ENCODE results near the gene VPS51.
"Not testable (repeated sequence)": the region's sequence is repeated elsewhere in the genome, so short reads cannot be mapped to it uniquely, and the experiment has no call there.

The VPS51 gene

DNA sequence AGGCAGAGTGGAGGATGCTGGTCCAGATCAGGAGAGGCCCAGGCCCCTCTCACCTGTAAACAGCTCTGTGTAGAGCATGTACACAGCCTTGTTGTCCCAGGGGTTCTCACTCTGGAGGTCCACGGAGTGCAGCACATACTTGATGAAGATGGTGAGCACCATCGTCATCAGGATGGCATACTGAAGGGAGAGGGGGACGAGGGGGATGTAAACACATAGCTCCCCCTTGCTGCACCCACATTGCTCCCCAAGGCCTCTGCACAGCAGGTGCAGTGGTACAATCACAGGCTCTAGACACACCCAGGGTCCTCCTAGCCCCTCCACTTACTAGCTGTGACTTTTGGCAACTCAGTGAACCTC, 35.4 kb downstream of the VPS51 start:
- no peak overlapping the region for H3K27ac ChIP-seq
- DNase-seq (ENCODE audit: low read depth, low spot score) = no peak

DNA sequence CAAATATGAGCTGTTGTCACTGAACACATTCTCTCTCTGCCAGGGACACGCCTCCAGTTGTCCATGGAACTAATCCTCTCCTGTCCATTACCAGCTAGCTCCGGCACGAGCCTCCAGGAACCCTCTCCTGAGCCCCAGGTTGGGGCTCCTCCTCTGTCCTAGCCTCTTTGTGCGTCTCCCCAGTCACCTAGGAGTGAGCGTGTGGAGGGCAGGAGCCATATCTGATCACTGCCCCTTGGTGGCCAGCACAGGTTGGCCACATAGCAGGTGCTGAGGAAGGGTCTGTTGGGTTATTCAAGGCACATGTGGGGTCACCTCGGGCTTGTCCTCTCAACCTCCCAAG, 35.9 kb downstream of the VPS51 start:
- no peak overlapping the region for H3K27ac ChIP-seq
- DNase-seq (ENCODE audit: low read depth, low spot score) = no peak

DNA sequence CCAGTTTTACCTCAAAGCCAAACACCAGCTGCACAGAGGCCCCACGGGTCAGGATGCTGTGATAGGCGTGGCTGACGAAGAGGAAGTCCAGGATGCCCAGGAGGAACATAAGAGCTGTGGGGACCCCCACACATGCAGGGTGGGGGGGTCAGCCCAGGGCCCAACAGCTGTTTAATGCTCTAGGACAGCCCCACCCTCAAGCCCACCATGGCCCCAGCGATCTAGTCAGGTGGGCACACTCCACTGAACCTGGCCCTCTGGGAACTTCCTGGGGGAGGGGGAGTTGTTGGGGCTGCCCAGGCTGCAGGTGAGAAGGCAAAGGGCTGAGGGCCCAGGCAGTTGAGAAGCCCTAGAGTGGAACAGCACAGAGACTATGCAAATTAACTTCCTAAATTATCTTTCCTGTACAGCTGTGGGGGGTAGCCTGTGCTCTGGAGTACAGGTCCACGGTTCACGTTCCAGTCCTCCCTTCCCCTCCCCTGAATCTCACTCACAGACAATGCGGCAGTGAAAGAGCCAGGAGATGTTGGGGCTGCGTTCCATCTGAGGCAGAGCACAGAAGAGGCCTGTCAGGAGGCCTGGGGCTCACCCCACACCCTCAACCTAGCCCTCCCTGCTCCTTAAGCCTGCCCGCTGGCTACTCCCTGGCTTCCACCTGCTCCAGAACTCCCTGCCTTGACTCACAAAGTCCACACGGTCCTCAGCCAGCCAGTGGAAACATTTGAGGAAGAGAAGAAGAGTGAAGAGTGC, 36.4 kb downstream of the VPS51 start:
- H3K27ac ChIP-seq = peak overlapping the region; percentile 97

DNA sequence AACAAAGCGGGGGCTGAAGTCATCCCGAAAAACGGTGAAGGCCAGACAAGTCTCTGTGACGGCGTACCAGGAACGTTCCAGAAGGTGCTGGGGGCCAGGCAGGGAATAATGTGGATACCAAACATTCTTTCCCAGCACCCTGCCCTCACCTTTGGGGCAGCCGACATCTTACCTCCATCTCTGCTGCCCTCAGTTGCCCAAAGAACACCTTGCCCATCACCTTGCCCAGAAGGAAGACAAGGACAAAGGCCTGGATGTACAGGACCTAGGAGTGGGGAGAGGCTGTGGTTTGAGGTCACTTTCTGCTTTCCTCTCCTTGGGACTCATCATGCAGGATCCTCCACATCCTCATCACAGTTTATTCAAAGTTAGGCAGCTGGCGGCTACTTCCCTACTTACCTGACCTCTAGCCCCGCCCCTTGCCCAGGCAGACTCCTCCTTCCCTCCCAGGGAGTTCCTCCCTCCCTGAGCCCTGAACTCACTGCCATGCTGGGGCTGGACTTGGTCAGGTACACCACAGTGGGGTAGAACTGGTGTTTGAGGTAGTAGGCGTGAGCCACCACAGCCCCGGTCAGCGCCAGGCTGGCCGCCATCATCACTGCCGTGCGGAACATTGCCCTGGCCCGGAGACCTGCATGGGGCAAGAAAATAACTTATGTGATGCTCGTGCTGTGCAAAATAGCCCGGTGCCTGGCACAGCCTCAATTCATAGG, 37.1 kb downstream of the VPS51 start:
- peak overlapping the region; percentile 97 for H3K27ac ChIP-seq
- no peak for DNase-seq (ENCODE audit: low read depth, low spot score)

More for the DNA sequence above, 36.4 kb downstream of the VPS51 start:
- DNase-seq (ENCODE audit: low read depth, low spot score) = no peak

DNA sequence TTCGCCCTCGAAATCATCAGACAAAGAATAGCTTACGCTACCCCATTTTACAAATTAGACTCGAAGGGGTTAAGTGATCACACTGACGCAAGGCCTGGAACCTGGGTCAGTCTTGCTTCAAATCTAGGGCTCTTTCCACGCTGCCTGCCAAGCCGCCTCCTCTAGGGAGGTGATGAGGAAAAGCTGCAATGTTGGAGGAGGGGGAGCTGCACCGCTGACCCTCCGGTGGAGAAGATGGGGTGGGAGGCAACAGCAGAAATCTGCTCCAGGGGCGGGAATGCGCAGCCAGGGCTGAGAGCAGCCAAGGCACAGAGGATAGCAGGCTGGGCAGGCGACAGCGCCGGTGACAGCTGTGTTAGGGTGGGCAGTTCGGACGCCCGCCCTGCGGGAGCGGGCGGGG, 37.7 kb downstream of the VPS51 start:
- H3K27ac ChIP-seq = peak overlapping the region; percentile 97
- DNase-seq (ENCODE audit: low read depth, low spot score) = no peak

DNA sequence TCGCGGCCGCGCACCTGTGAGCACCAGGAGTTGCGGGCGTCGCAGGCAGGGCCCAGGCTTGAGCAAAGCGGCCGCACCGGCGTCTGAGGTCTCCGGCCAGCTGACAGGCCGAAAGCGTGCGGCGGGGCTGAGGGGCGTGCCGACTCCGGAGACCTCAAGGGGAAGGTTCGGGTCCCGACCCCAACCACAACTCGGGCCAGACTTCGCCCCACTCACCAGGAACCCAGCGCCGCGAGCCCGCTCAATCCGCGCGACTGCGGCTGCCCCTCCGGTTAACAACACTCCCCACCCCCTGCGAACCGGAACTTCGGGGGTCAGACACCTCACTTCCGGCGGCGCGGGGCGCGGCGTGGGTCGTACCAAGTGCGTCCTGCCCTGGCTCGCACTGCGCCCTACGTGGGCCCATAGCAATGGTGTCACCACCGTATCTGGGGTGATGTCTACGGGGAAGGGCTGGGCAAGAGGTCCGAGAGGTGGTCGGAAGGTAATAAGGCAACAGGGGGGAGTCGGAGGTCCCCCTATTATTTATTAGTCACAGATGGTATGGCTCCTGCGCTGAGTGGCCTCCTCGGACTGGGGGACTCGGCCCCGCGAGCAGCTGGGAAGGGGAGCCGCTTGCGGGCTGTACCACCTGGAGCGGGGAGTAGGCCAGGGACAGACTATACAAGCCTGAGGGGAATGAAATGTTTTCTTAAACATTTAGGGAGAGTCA, 38.4 kb downstream of the VPS51 start, which contains the start of gene SYVN1:
Gene SYVN1, minus strand, starts transcription at position 280 of the 712 bp plus-strand sequence. CDS start 918 bp downstream, outside the sequence.
- peak within 1 kb of the TSS; percentile 97 for H3K27ac ChIP-seq
- DNase-seq (ENCODE audit: low read depth, low spot score) = no peak

DNA sequence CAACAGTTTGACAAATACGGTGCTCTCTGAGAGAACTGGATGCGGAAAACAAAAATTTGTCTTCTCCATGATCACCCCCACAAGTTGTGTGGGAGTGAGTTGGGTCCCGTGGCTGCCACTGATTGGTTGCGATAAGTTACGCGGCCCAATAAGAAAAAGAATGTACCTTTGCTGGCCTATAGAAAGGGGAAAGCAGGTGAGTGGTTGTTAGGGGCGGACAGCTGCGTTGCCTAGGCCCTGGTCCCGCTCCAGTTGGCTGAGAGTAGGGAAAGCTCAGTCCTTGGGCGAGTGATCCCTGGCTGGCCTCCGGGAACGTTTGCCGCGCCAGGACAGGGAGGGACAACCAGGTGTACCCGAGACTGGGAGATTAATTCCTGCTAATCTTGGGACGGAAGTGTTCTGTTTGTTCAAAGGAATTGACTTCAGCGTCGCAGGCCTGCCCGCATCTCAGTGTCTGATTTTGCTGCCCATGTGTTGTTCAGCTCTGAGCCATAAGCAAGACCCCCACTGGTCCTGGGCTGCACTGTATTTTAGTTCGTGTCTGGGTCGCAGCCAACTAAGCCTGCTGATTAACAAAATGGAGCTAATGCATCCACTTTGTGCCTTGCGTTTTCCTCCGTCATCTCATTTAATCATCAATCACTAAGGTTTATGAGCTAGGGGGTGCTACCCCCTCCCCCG, 39.1 kb downstream of the VPS51 start:
- H3K27ac ChIP-seq = peak overlapping the region; percentile 97
- DNase-seq (ENCODE audit: low read depth, low spot score) = peak; percentile 91

DNA sequence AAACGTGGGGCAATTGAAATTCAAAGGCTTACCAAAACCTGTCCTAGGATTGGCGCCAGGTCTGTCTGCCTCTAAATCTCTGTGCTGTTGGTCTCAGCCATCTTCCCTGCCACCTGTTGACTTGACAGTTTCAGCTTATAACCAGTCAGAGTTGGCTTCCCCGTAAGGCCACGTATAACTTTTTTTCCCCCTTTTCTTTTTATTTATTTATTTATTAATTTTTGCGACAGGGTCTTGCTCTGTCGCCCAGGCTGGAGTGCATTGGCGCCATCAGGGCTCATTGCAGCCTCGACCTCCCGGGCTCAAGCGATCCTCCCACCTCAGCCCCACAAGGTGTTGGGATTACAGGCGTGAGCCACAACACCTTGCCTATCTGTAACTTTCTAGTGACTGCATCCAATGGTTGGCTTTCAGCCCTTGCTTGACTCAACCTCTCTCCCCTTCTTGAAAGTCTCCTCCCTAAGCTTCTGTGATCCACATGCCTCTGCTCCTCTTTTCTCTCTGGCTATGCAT, 39.7 kb downstream of the VPS51 start:
- H3K27ac ChIP-seq = peak overlapping the region; percentile 97
- no peak for DNase-seq (ENCODE audit: low read depth, low spot score)

DNA sequence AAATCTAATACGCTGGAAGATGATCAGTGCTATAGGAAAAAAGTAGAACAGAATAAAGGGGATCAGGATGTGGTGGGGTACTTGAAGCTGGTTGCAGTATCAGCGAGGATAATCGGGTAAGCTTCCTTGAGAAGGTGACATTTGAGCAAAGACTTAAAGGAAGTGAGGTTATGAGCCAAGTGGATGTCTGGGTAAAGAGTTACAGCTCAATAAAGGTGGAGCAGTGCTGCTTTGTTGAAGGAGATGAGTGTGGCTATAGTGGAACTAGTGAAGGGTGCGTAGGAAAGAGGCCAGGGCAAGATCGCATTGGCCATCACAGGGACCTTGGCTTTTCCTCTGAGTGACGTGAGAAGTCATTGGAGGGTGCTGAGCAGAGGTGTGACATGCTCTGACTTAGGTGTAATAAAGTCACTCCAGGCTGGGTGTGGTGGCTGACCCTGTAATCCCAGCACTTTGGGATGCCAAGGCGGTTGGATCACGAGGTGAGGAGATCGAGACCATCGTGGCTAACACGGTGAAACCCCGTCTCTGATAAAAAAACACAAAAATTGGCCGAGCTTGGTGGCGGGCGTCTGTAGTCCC, 40.6 kb downstream of the VPS51 start:
- DNase-seq (ENCODE audit: low read depth, low spot score) = no peak
- H3K27ac ChIP-seq = no peak overlapping the region

DNA sequence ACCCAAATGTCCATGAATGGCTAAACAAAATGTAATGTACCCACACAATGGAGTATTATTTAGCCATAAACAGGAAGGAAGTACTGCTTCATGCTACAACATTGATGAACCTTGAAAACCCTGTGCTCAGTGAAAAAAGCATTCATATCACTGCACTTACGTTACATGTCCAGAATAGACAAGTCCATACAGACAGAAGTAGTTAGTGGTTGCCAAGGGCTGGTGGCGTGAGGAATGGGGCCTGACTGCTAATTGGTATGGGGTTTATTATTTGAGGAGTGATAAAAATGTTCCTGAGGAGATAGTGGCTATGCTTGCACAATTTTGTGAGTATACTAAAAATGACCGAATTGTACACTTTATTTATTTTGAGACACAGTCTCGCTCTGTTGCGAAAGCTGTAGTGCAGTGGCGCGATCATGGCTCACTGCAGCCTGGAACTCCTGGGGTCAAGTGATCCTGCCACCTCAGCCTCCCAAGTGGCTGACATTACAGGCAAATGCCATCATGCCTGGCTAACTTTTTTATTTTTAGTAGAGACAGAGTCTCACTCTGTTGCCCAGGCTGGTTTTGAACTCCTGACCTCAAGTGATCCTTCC, 46.0 kb downstream of the VPS51 start:
- H3K27ac ChIP-seq = no peak overlapping the region
- no peak for DNase-seq (ENCODE audit: low read depth, low spot score)

DNA sequence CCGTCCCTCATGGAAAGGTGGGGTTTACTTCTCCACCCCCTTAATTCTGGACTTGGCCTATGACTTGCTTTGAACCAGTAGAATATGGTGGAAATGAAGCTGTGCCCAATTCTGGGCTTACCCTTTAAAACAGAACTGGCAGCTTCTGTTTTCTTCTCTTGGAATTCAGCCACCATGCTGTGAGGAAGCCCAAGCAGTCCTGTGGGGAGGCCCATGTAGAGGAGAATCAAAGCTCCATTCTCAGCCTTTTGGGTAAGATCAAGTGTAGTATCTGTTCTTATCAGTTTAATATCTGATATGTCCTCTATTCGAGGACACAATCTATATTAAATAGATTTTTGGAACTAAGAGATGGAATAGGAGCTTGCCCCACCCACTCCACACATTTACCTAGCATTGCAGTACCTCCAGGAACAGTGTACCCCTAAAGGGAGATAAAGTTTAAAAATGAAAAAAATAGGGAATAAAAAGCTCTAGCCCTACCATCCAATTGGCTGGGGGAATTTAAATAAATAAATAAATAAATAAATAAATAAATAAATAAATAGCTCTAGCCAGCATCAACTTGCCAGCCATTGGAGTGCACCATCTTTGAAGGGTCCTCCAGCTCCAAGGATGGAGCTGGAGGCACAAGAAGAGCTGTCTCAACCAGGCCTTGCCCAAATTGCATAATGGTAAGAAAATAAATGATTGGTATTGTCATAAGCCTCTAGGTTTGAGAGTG, 51.5 kb downstream of the VPS51 start:
- DNase-seq (ENCODE audit: low read depth, low spot score) = no peak
- H3K27ac ChIP-seq = no peak overlapping the region

DNA sequence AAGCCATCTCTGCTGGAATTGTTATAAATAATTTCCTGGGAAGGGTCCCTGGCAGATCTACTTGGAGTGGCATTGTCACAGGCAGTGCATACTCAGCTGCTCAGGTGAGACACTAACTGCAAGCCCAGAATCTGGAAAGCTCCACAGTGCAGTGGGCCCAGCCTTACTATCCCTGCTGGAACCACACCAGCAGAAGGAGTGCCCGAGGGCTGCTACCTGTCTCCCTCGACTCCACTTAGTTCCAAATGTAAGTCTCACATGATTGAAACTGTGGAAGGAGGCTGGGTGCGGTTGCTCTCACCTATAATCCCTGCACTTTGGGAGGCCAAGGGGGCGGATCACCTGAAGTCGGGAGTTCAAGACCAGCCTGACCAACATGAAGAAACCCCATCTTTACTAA, 52.6 kb downstream of the VPS51 start:
- H3K27ac ChIP-seq = no peak overlapping the region

DNA sequence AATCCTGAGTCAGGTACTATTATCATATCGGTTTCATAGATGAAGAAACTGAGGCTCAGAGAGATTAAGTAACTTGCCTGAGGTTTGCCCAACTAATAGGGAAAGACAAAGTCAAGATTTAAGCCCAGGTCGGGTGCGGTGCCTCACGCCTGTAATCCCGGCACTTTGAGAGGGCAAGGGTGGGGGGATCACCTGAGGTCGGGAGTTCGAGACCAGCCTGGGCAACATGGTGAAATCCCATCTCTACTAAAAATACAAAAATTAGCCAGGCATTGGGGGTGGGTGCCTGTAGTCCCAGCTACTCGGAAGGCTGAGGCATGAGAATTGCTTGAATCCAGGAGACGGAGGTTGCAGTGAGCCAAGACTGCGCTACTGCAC, 54.1 kb downstream of the VPS51 start:
- H3K27ac ChIP-seq = peak overlapping the region; percentile 80
- not testable (repeated sequence) for DNase-seq (ENCODE audit: low read depth, low spot score)

More for the DNA sequence above, 52.6 kb downstream of the VPS51 start:
- no peak for DNase-seq (ENCODE audit: low read depth, low spot score)

DNA sequence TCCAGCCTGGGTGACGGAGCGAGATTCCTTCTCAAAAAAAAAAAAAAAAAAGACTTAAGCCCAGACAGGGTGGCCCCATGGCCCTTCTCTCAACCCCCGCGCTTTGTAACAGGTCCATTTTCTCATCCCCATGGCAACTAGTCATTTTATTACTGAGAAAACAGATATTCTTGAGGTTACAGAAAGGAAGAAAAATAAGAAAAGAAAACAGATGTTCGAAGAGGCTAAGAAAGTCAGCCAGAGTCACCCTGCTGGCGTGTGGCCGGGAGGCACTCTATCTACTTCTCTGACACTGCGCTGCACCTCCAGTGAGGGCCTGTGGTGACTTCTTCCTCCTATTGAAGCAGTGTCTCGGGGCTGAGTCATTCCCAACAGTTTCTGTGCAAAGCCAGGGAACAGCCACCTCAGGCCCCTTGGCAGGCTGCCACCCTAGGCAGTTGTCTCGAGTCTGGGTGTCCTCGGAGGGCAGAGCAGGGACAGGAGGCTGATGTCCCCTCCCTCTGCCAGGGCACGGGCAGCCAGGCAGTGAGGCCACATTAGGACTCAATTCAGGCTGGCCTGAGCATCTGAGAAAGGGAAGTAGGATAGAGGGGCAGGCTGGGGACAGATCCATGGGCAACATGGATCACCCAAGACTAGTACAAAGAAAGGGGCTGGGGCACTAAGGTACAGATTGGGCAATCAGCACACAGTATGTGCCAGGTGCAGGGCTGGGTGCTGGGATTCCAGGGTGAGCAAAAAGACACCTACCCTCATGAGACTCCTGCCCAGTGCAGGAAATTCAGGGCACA, 54.7 kb downstream of the VPS51 start:
- H3K27ac ChIP-seq = peak overlapping the region; percentile 80
- peak; percentile 70 for DNase-seq (ENCODE audit: low read depth, low spot score)

DNA sequence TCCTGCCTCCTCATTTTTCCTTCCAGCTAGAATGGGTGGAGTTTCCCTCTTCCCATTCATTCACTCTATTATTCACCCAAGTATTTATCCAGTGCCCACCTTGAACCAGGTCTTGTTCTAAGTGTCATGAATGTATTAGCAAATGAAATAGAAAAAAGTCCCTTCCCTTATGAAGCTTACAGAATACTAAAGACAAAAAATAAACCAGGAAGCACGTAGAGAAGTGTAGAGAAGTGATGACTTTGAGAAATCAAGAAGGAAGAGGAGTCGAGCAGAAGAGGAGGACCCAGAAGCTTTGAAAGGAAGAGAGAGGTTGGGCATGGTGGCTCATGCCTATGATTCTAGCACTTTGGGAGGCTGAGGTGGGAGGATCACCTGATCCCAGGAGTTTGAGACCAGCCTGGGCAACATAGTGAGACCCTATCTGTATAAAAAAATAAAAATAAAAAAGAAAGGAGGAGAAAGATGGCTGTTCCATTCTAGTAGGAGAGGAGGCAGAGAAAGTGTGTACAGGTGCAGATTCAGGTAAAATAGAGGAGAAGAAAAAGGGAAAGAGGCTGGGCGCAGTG, 55.4 kb downstream of the VPS51 start:
- no peak for DNase-seq (ENCODE audit: low read depth, low spot score)
- H3K27ac ChIP-seq = peak overlapping the region; percentile 80

DNA sequence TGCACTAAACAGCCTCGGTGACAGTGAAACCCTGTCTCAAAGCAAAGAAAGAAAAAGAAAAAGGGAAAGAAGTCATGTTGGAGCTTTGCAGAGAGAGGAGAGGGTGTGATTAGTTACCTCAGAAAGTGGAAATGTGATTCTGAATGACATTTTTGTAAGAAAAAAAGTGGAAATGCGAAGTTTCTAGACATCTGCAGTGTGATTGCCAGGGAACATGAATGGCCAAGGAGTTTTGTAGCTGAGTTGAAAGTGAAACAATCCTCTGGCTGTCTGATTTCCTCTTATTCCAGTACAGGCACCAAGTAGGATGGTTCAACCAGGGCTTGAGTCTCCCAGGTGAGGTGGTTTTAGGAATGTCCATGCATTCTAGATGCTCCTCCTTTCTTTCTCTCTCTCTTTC, 56.1 kb downstream of the VPS51 start:
- no peak for DNase-seq (ENCODE audit: low read depth, low spot score)
- H3K27ac ChIP-seq = peak overlapping the region; percentile 80

DNA sequence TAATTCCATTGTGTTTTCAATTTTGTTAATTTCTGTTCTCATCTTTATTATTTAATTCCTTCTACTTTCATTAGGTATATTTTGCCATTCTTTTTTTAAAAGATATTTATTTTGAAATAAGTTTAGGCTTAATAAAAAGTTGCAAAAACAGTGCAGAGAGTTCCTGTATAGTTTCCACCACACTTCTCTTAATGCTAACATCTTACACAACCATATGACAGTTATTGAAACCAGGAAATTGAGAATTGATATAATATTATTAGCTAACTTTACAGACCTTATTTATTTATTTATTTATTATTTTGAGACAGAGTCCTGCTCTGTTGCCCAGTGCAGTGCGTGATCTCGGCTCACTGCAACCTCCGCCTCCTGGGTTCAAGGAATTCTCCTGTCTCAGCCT, 60.2 kb downstream of the VPS51 start:
- no peak for DNase-seq (ENCODE audit: low read depth, low spot score)
- H3K27ac ChIP-seq = no peak overlapping the region

DNA sequence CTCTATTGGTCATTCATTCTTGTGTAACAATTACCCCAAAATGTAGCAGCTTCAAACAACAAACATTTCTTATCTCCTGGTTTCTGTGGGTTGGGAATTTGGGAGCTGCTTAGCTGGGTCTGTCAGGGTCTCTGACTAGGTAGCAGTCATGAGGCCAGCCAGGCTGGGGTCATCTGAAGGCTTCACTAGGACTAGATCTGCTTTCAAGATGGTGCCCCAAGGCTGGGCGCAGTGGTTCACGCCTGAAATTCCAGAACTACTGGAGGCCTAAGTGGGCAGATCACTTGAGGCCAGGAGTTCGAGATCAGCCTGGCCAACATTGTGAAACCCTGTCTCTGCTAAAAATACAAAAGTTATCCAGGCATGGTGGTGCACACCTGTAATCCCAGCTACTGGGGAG, 60.9 kb downstream of the VPS51 start:
- no peak overlapping the region for H3K27ac ChIP-seq
- DNase-seq (ENCODE audit: low read depth, low spot score) = no peak

Data from epithelial cell of prostate (primary cell).